Measurements from ENCODE around the gene FOSL1. TPM values are rescaled to one million over a fixed set of nuclear protein-coding genes. Genes with fewer than 3 reads are reported as not detected.

FOSL1 gene
- total RNA-seq, 1 experiment from 2014 or later = 33.7 TPM

DNA sequence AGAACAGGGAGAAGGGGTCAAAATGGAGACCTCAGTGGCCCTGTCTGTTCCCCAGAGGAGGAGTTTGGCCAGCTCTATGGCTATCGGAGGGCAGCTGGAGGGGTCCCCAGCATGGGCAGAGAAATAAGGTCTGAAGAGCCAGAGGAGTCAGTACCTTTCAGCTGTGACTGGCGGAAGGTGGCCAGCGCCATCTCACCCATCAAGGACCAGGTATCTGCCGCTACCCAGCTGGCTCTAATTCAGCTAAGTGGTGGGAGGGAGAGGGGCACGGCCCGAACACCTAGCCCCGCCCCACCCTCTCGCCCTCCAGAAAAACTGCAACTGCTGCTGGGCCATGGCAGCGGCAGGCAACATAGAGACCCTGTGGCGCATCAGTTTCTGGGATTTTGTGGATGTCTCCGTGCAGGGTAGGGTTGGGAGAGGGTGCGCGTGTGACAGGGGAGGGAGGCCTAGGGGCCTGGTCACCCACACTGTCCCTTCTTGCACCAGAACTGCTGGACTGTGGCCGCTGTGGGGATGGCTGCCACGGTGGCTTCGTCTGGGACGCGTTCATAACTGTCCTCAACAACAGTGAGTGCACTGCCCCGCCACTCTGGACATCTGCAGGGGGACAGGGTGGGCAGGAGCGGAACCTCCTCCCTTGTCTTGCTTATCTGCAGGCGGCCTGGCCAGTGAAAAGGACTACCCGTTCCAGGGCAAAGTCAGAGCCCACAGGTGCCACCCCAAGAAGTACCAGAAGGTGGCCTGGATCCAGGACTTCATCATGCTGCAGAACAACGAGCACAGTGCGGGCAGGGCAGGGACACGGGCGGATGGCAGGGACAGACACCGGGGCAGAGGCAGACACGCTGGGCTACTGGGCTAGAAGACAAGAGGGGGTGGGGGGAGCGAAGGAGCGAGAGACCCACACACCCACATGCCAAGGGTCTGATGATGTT, 17.8 kb downstream of the FOSL1 start:
- Histone ChIP-seq H3K27ac (ENCODE audit: insufficient read length, low read depth, low read length) (no peak overlapping the region), H3K9me3 (ENCODE audit: control insufficient read depth, low read depth, low read length) (no peaks in the 10 kb centered on the region), H3K23me2 (ENCODE audit: insufficient read length, low read depth, low read length, poor library complexity, severe bottlenecking) (no peaks in the 10 kb centered on the region), H3K27me3 (ENCODE audit: insufficient read depth, low read length) (no peaks in the 10 kb centered on the region), H3K4ac (ENCODE audit: low read depth, low read length) (no peak overlapping the region), H4K5ac (ENCODE audit: insufficient read length, low read depth, low read length) (no peak overlapping the region), H2BK15ac (ENCODE audit: low read depth, low read length) (no peak overlapping the region), H3K9ac (ENCODE audit: extremely low read depth, insufficient read length, low read length) (no peak overlapping the region), H3K79me2 (ENCODE audit: insufficient read depth, low read length) (no peaks in the 10 kb centered on the region), H2BK120ac (ENCODE audit: low read depth, low read length, poor library complexity, severe bottlenecking) (no peak overlapping the region), H3K14ac (ENCODE audit: insufficient read depth, low read length) (no peak overlapping the region), H3K23ac (ENCODE audit: insufficient read length, low read depth, low read length) (no peak overlapping the region), H3K79me1 (ENCODE audit: insufficient read depth, low read depth, low read length, poor library complexity, severe bottlenecking) (no peaks in the 10 kb centered on the region), H3T11ph (ENCODE audit: low read length) (no peak overlapping the region), H2AFZ (ENCODE audit: low read length) (no peak overlapping the region), H3K56ac (ENCODE audit: insufficient read length, low read depth, low read length) (no peak overlapping the region), H3K4me2 (ENCODE audit: insufficient read depth, insufficient read length, low read length) (no peak overlapping the region), H2AK5ac (ENCODE audit: insufficient read length, low read length) (no peak overlapping the region), H4K8ac (replicated peaks; ENCODE audit: insufficient read length, low read depth, low read length) (no peak overlapping the region), H3K4me1 (ENCODE audit: insufficient read depth, low read length) (peaks cover under 1% of the 10 kb centered on the region; the same call in 1 of the 2 replicates), H2BK20ac (ENCODE audit: low read depth, low read length, poor library complexity, severe bottlenecking) (no peak overlapping the region), H4K91ac (ENCODE audit: insufficient read length, low read depth, low read length) (no peak overlapping the region), H4K20me1 (ENCODE audit: control insufficient read depth, insufficient read depth, insufficient read length) (no peaks in the 10 kb centered on the region), H2BK5ac (ENCODE audit: insufficient read length, low read length) (no peak overlapping the region), H2BK12ac (ENCODE audit: insufficient read length, low read depth, low read length) (no peak overlapping the region), H3K18ac (ENCODE audit: insufficient read length, low read depth, low read length) (no peak overlapping the region)
- TF ChIP-seq, protein P1, sequence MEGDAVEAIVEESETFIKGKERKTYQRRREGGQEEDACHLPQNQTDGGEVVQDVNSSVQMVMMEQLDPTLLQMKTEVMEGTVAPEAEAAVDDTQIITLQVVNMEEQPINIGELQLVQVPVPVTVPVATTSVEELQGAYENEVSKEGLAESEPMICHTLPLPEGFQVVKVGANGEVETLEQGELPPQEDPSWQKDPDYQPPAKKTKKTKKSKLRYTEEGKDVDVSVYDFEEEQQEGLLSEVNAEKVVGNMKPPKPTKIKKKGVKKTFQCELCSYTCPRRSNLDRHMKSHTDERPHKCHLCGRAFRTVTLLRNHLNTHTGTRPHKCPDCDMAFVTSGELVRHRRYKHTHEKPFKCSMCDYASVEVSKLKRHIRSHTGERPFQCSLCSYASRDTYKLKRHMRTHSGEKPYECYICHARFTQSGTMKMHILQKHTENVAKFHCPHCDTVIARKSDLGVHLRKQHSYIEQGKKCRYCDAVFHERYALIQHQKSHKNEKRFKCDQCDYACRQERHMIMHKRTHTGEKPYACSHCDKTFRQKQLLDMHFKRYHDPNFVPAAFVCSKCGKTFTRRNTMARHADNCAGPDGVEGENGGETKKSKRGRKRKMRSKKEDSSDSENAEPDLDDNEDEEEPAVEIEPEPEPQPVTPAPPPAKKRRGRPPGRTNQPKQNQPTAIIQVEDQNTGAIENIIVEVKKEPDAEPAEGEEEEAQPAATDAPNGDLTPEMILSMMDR (conservative IDR thresholded peaks at IDR 0.05) = no peak
- H3K27me3 Mint-ChIP-seq (ENCODE audit: low read depth) = peaks cover 7% of the 10 kb centered on the region
- H3K27ac Mint-ChIP-seq = no peak overlapping the region
- no CpG with 5 or more reads among the region's 30 CpGs for WGBS (ENCODE audit: extremely low coverage, insufficient read length, low lambda C conversion rate)
- peaks cover 35 to 56% (median 53%) of the 10 kb centered on the region in 3 experiments for H3K36me3 Mint-ChIP-seq (ENCODE audit: insufficient read depth in 1 of 3, low read depth in 3 of 3)
- H3K4me3 Mint-ChIP-seq = no peak overlapping the region
- peaks cover 4 to 16% of the 10 kb centered on the region in 2 experiments for H3K4me1 Mint-ChIP-seq
- H3K9me3 Mint-ChIP-seq = no peaks in the 10 kb centered on the region; a peak in 1 of 5 replicates
- DNase-seq = no peak

Measured in H9 (cell line).